Right lobe of liver (tissue), 6 donors: ENCODE measurements around the gene PHACTR2. TPM values are rescaled to one million over a fixed set of nuclear protein-coding genes. Genes with fewer than 3 reads are reported as not detected.
"Not testable (repeated sequence)": the region's sequence is repeated elsewhere in the genome, so short reads cannot be mapped to it uniquely, and the experiment has no call there.

Experiments
- ATAC-seq, 4 donors: fragments of 200-7000 bp; cut with Tn5 transposase; one replicate each; pipeline ENCODE4 v1.9.1; 2020; ENCODE audit warnings: mild to moderate bottlenecking in 4 of 4, moderate library complexity in 4 of 4
- DNase-seq, 3 donors: peaks; one replicate each; pipeline ENCODE4 v3.0.0-alpha.2; 2020
- H3K27ac ChIP-seq, 3 donors: fragments of 200-600 bp; one replicate each; pipeline ENCODE4 v1.8.0; 2022
- H3K27me3 ChIP-seq, 2 donors: fragments of 200-600 bp; one replicate each; pipeline ENCODE4 v1.8.0; 2022
- H3K36me3 ChIP-seq, 4 donors: fragments of 200-600 bp; sonication (generic) in 1 of 4; one replicate each; pipeline versions ENCODE4 v1.5.1 to v1.8.0; 2017 to 2022; ENCODE audit warnings: control low read depth in 1 of 4
- H3K4me1 ChIP-seq, 4 donors: fragments of 200-600 bp; sonication (generic) in 1 of 4; one replicate each; pipeline versions ENCODE4 v1.5.1 to v1.8.0; 2017 to 2022; ENCODE audit warnings: control low read depth in 1 of 4
- H3K4me3 ChIP-seq, 3 donors: fragments of 200-600 bp; one replicate each; pipeline ENCODE4 v1.8.0; 2022
- H3K9me3 ChIP-seq, 4 donors: fragments of 200-600 bp; sonication (generic) in 1 of 4; one replicate each; pipeline versions ENCODE4 v1.5.1 to v1.8.0; 2017 to 2022; ENCODE audit warnings: control low read depth in 1 of 4
- POLR2A ChIP-seq: fragments of 450-650 bp; IDR thresholded peaks from one replicate; pipeline ENCODE4 v1.6.1; 2017; ENCODE audit warnings: antibody characterized with exemption, mild to moderate bottlenecking
- WGBS: methylation state at CpG from one replicate; pipeline ENCODE4 v1.1.6; 2018; ENCODE audit warnings: low coverage, low lambda C conversion rate; ENCODE audit not compliant: insufficient coverage; ENCODE audit errors: missing lambda C conversion rate; 5-methylcytosine and 5-hydroxymethylcytosine counted together
- intact Hi-C, 2 donors: fragments of 100-400 bp; cut with DNase I; formaldehyde crosslinking; loops; one replicate each; pipeline versions ENCODE4 v1.11.2 to v1.14.1; 2022
- total RNA-seq, 6 experiments: library from RNA; depleted of rRNA in 2 of 6; stranded (reverse); fragments of >200 nt in 2 of 6; fragmentation: NEBNext Ultra II Directional in 3 of 6; extraction: Animal tissue kit (Norgen Biotek cat#: 25700) in 3 of 6; gene quantifications; one replicate each; pipeline versions ENCODE4 v1.1.0 to v1.2.4, GENCODE V29; 2016 to 2023
- TF ChIP-seq, protein P1 (sequence below), 4 donors: fragments of 200-600 bp in 3 of 4; fragments of 450-650 bp in 1 of 4; IDR thresholded peaks; one replicate each; pipeline versions ENCODE4 v1.5.1 to v1.8.0; 2016 to 2022; ENCODE audit warnings: antibody characterized with exemption in 4 of 4, mild to moderate bottlenecking in 2 of 4
- donor health status: DM: no; HTN: yes; CAD: no.
- donor health status: DM: no; HTN: no; CAD: no.
- donor health status: DM: no; HTN: no; CAD: no.
- donor health status: DM: no; HTN: yes; CAD: no.
- donor health status: DM: no; HTN: yes; CAD: no.

Gene PHACTR2
- total RNA-seq, 6 experiments from 2014 or later, result 14.0 to 62.7 (median 20.9) TPM

GRCh38 chr6:143734641-143735063, 56.9 kb downstream of the PHACTR2 start:
- TF ChIP-seq, protein P1, sequence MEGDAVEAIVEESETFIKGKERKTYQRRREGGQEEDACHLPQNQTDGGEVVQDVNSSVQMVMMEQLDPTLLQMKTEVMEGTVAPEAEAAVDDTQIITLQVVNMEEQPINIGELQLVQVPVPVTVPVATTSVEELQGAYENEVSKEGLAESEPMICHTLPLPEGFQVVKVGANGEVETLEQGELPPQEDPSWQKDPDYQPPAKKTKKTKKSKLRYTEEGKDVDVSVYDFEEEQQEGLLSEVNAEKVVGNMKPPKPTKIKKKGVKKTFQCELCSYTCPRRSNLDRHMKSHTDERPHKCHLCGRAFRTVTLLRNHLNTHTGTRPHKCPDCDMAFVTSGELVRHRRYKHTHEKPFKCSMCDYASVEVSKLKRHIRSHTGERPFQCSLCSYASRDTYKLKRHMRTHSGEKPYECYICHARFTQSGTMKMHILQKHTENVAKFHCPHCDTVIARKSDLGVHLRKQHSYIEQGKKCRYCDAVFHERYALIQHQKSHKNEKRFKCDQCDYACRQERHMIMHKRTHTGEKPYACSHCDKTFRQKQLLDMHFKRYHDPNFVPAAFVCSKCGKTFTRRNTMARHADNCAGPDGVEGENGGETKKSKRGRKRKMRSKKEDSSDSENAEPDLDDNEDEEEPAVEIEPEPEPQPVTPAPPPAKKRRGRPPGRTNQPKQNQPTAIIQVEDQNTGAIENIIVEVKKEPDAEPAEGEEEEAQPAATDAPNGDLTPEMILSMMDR (IDR thresholded peaks at IDR 0.05), result no peak
- TF ChIP-seq POLR2A, result no peak
- Histone ChIP-seq H3K36me3 (no peaks in the 10 kb centered on the region), H3K27ac (no peak overlapping the region), H3K4me3 (no peak overlapping the region), H3K4me1 (peaks cover 0 to 31% (median 0%) of the 10 kb centered on the region in 4 donors), H3K9me3 (no peaks in the 10 kb centered on the region), H3K27me3 (no peaks in the 10 kb centered on the region)
- WGBS, result 0% methylated on average over 1 of the region's 1 CpG
- ATAC-seq, result peak in 3 of 4 donors; percentile 37 to 66 (median 50)
- DNase-seq, result no peak
- intact Hi-C loops, result no loop called here

DNA sequence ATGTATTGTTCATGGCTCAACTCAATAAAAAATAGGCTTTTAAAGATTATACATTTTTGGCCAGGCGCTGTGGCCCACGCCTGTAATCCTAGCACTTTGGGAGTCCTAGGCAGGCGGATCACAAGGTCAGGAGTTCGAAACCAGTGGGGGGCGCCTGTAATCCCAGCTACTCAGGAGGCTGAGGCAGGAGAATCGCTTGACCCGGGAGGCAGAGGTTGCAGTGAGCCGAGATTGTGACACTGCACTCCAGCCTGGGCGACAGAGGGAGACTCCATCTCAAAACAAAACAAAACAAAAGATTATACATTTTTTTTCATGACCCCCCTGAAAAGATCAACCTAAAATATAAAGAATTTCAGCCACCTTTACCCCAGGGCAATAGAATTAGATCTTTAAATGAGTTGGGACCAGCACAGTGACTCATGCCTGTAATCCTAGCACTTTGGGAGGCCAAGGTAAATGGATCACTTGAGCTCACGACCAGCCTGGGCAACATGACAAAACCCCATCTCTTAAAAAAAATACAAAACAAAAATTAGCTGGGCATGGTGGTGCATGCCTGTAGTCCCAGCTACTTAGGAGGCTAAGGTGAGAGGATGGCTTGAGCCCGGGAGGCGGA, 60.4 kb downstream of the PHACTR2 start:
- 97% methylated on average over 10 of the region's 12 CpGs for WGBS
- intact Hi-C loops, H3K27me3 ChIP-seq: not testable (repeated sequence)

DNA sequence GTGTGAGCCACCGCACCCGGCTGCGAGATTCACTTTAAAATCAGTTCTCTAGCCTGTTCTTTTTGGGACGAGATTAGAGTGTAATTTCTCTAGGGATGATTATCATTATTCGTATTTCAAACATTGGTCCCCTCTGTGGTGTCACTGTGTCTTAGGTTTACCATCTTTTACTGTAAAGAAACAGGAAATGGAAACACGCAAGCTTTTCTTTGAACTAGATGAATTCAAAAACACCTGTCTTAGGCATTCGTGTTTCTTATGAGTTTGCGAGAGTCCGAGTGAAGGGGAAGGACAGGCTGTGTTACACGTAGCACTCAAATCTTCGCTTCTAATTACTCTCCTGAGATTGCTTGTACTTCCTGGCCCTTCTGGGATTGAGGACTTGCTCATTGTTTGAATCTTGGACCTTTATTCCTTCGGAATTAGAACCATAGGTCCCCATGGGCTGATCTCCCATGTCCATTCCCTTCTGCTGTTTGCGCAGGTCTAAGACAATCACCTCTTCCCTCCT, 61.6 kb downstream of the PHACTR2 start:
- TF ChIP-seq, protein P1 (IDR thresholded peaks at IDR 0.05), result no peak
- TF ChIP-seq POLR2A, result no peak

More for the DNA sequence above, 60.4 kb downstream of the PHACTR2 start:
- H3K27ac ChIP-seq, ATAC-seq, H3K9me3 ChIP-seq, H3K4me3 ChIP-seq, H3K36me3 ChIP-seq, DNase-seq: not testable (repeated sequence)
- H3K4me1 ChIP-seq, result peaks cover 0 to 25% (median 0%) of the 10 kb centered on the region in 4 donors

GRCh38 chr6:143740213-143740612, 62.4 kb downstream of the PHACTR2 start:
- ATAC-seq (no peak), DNase-seq (no peak)
- WGBS, result 86% methylated on average over 2 of the region's 2 CpGs
- H3K27me3 ChIP-seq, result no peaks in the 10 kb centered on the region
- H3K4me3 ChIP-seq, result no peak overlapping the region
- H3K27ac ChIP-seq, result no peak overlapping the region
- peaks cover 0 to 18% (median 0%) of the 10 kb centered on the region in 4 donors for H3K4me1 ChIP-seq
- H3K9me3 ChIP-seq, result no peaks in the 10 kb centered on the region
- no peaks in the 10 kb centered on the region for H3K36me3 ChIP-seq
- TF ChIP-seq POLR2A, result no peak
- TF ChIP-seq, protein P1 (IDR thresholded peaks at IDR 0.05), result no peak
- intact Hi-C loops, result no loop called here

More for the DNA sequence above, 61.6 kb downstream of the PHACTR2 start:
- Histone ChIP-seq H3K4me3 (no peak overlapping the region), H3K4me1 (peaks cover 0 to 21% (median 0%) of the 10 kb centered on the region in 4 donors), H3K27me3 (no peaks in the 10 kb centered on the region), H3K36me3 (no peaks in the 10 kb centered on the region), H3K27ac (no peak overlapping the region), H3K9me3 (no peaks in the 10 kb centered on the region)
- WGBS, result 92% methylated on average over 7 of the region's 13 CpGs
- ATAC-seq, result no peak
- intact Hi-C loops, result no loop called here
- no peak for DNase-seq

DNA sequence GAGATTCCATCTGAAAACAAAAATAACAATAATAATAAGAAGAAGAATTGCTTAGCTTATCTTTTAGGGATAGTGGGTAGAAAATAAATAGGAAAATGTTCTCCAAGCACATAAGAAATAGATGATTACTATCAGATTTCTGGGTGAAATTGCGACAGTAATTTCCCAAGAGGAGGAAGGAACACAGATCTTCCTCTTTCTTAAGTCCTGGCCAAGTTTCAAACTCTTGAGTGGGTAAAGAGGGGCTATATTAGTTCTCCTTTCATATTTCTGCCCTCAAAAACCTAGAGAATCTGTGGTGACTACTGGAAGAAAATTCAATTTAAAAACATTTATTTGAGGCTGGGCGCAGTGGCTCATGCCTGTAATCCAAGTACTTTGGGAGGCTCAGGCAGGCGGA, 63.7 kb downstream of the PHACTR2 start:
- Histone ChIP-seq H3K27me3 (no peaks in the 10 kb centered on the region), H3K4me3 (no peak overlapping the region), H3K9me3 (no peaks in the 10 kb centered on the region), H3K27ac (no peak overlapping the region), H3K4me1 (peaks cover 0 to 16% (median 0%) of the 10 kb centered on the region in 4 donors), H3K36me3 (no peaks in the 10 kb centered on the region)
- ATAC-seq, result peak in 3 of 4 donors; percentile 20 to 54 (median 31)
- intact Hi-C loops, result no loop called here
- WGBS, result 68% methylated on average over 3 of the region's 3 CpGs
- TF ChIP-seq POLR2A, result no peak
- TF ChIP-seq, protein P1 (IDR thresholded peaks at IDR 0.05), result no peak
- no peak for DNase-seq
